Dermis blood vessel endothelial cell (primary cell): ENCODE results near the gene SKIL. TPM values are rescaled to one million over a fixed set of nuclear protein-coding genes. Genes with fewer than 3 reads are reported as not detected.
"Not testable (repeated sequence)": the region's sequence is repeated elsewhere in the genome, so short reads cannot be mapped to it uniquely, and the experiment has no call there.

Experiments used
- DNase-seq: peaks from one replicate; pipeline ENCODE4 v3.0.0; 2010
- total RNA-seq: library from RNA; depleted of rRNA; stranded (reverse); fragments of >200 nt; gene quantifications from 2 replicates; pipeline ENCODE4 v1.2.3, GENCODE V29; 2014

The SKIL gene
- total RNA-seq: 79.1 and 84.1 TPM in 2 replicates

DNA sequence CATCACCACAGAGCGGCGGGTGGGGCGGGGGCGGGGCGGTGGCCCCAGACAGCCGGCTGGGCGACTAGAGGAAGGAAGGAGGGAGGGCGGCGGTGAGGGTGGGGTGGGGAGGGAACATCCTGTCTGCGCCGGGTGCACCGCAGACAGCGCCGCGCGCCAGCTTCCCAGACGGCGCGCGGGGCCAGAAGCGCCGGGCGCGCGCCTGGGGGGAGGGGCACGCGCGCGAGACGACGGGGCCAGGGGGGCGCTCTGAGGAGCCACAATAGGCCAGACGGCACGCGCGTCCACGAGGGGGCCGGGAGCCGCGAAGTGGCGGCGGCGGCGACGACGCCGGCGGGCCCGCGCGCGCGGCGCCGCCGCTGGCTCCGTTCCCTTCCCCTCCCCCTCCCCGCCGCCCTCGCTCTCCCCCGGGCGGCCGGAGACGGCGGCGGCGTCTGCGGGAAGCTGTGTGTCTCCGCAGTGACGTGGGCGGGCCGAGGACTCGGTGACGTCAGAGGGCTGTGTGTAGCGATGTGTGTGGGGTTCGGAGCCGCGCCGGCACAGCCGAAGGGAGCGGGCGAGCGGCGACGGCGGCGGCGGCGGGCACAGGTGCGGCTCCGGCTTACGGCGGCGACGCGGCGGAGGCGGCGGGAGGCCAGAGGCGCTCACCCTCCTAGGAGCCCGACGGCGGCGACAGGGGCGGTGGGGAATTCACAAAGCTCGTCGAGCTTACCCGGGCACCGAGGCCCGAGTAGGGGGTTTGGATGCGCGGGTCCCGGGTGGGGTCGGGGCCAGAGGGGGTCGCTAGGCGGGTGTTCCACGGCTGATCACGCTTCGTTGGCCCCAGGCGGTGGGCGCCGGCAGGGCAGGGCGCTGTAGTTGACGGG is at the start of gene SKIL:
TSS of gene SKIL (plus strand) at position 540 of the 866 bp plus-strand sequence. CDS start 2,617 bp downstream, outside the sequence.
- DNase-seq: peak; percentile 98

GRCh38 chr3:170309046-170309445 is 48.5 kb upstream of the SKIL start:
- DNase-seq: no peak

DNA sequence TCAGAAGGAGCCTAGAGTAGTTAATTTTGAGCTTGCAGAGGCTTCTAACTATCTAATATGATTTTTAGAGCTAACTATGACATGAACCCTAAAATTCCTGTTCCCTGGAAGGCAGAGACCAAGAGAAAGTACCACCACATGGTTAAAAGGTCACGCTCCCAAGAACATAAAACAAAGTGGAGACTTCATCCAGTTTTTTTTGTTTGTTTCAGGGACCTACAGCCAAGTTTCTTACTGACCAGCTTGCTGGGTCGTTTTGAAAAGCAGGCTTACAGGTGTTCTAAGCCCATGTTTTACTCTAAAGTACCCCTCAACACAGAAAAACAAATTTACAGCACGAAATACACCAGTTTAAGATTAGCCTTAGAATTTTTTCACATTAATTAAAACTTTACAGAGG is 39.6 kb upstream of the SKIL start:
- DNase-seq: no peak

GRCh38 chr3:170320461-170321121 is 36.9 kb upstream of the SKIL start:
- peak; percentile 70 for DNase-seq

- DNase-seq: no peak
Measured at GRCh38 chr3:170321321-170322034, 36.0 kb upstream of the SKIL start.

DNA sequence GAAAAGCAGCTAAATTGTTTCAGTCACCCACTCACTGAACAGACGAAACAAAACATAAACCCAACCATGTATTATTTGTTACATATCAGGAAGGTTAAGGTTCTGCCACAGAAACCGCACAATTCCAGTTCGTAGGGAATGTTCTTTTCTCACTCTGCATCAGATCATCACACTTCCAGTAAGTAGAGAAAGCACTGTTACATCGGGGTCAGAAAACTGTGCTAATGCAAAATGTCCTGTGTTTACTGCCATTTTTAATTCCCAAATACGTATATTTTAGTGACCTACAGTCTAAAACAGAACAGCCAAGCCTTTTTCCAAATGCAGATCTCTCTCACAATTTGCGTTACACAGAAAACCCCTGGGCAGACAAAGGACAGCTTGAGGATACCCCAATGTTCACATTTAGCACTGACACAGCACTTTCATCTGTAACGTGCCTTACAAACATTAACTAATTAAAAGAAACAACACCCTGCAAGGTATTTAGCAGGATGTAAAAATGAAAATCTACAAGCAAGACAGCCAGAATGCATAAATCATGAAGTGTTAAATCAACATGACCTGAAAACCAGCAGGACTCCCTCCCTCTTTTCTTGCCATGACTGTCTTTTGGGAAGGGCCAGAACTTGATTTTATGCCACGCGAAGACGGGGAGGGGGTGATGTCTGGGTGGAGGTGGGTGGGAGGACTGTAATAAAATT is 34.8 kb upstream of the SKIL start:
- DNase-seq: no peak

- no peak for DNase-seq
Measured at GRCh38 chr3:170323331-170323730, 34.2 kb upstream of the SKIL start.

- no peak for DNase-seq
Measured at GRCh38 chr3:170324962-170325361, 32.6 kb upstream of the SKIL start.

GRCh38 chr3:170327040-170327808 is 30.3 kb upstream of the SKIL start:
- no peak for DNase-seq

DNA sequence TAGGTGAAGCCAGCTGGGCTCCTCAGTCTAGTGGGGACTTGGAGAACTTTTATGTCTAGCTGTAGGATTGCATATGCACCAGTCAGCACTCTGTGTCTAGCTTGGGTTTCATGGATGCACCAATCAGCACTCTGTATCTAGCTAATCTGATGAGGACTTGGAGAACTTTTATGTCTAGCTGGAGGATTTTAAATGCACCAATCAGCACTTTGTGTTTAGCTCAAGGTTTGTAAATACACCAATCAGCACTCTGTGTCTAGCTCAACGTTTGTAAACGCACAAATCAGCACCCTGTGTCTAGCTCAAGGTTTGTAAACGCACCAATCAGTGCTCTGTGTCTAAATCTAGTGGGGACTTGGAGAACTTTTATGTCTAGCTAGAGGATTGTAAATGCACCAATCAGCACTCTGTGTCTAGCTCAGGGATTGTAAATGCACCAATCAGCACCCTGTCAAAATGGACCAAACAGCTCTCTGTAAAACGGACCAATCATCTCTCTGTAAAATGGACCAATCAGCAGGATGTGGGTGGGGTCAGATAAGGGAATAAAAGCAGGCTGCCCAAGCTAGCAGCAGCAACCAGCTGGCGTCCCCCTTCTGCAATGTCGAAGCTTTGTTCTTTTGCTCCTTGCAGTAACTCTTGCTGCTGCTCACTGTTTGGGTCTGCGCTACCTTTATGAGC is 29.5 kb upstream of the SKIL start:
- not testable (repeated sequence) for DNase-seq

DNA sequence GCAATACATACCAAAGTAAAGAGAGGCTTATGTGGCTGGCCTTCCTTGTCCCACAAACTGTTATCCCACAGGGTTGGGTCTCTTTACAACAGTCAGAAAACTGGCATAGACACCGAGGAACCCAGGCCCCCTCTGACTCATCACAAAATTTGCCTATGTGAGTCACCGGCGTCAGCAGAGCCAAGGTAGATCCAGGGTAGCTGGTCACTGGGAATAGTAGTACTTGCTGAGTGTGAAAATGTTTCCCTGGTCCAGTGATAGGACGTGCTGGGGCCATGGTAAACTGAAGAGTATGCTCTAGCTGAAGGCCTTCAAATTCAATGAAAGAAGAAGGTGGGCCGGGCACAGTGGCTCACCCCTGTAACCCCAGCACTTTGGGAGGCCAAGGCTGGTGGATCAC is 27.1 kb upstream of the SKIL start:
- DNase-seq: peak; percentile 27

DNA sequence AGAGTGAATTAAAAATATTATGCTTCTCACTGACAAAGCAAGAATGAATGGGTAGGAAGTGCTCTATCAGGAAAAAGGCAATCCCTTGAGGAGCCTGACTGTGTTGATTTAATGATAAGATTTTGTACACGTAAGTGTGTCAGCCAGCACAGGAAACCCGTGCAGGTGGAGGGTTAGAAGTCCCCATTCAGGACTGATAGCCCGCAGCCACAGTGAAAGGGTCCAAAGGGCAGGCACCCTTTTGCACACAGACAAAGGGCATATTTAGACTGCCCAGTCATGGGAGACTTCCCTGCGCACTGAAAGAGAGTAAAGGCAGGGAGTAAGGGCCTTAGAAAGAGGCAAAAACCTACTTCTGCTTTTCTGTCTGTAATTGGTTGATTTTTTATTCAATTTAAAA is 26.4 kb upstream of the SKIL start:
- peak; percentile 81 for DNase-seq

- DNase-seq: no peak
Measured at GRCh38 chr3:170337420-170337819, 20.1 kb upstream of the SKIL start.

GRCh38 chr3:170338690-170339340 is 18.7 kb upstream of the SKIL start:
- no peak for DNase-seq

DNA sequence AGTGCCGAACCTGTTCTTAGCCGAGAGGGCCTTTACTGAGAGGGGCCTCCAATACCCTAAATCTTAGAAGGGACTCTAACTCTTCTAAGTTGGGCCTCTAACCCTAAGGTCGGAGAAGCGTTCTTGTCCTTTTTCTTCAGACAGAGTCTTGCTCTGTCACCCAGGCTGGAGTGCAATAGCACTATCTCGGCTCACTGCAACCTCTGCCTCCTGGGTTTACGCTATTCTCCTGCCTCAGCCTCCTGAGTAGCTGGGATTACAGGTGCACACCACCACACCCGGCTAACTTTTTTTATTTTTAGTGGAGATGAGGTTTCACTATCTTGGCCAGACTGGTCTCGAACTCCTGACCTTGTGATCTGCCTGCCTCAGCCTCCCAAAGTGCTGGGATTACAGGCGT is 15.2 kb upstream of the SKIL start:
- not testable (repeated sequence) for DNase-seq

DNA sequence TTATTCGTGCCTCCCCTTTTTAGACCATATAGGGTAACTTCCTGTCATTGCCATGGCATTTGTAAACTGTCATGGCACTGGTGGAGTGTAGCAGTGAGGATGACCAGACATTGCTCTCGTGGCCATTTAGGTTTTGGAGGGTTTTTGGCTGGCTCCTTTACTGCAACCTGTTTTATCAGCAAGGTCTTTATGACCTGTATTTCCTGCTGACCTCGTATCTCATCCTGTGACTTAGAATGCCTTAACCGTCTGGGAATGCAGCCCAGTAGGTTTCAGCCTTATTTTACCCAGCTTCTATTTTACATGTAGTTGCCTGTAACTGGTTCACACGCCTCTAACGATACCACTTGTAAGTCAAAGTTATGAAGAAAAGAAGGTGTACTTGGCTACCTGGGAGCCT is 13.7 kb upstream of the SKIL start:
- DNase-seq: peak; percentile 67

GRCh38 chr3:170344971-170345370 is 12.5 kb upstream of the SKIL start:
- no peak for DNase-seq

DNA sequence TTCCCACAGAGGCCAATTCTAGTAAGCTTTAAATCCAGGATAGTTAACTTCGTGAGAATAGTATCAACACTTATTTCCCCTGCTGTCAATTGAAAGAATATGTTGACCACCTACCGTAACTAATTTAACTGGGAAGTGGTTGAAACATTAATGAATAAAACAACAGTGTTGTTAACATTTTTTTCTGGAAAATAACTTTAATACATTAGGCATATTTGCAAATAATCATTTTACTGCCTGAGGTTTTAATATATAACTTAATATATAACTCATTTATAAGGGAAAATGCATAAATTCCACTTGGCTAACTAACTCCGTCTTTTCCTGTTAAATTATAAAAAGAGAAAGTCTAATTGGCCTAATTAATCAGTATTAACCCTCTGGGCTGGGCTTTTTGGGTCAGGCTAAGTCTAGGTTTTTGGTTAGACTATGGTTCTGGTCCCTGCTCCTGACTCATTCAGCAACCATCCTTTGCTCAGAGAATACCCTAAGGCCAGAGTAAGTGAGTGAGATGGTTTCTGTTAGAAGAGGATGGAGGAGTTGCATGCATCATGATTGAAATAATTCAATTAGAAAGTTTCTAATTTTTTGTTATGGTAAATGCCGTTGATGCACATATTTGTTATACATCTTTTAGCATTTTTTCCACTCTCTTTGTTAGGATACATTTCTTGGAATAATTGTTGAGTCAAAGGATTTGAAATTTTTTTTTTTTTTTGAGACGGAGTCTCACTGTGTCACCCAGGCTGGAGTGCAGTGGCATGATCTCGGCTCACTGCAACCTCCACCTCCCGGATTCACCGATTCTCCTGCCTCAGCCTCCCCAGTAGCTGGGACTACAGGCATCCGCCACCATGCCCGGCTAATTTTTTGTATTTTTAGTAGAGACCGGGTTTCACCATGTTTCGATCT is 10.8 kb upstream of the SKIL start:
- DNase-seq: no peak
